Activated CD8-positive, alpha-beta T cell treated with anti-CD3 and anti-CD28 coated beads for 36 hours (primary cell): ENCODE data around the gene PPIL6. TPM values are rescaled to one million over a fixed set of nuclear protein-coding genes. Genes with fewer than 3 reads are reported as not detected.
"Not testable (repeated sequence)": the region's sequence is repeated elsewhere in the genome, so short reads cannot be mapped to it uniquely, and the experiment has no call there.

Experiments used
- ATAC-seq: fragments of 200-7000 bp; cut with Tn5 transposase; one replicate; pipeline ENCODE4 v1.10.0; 2021; ENCODE audit warnings: mild to moderate bottlenecking, moderate library complexity
- CTCF ChIA-PET: fragments of 350-600 bp; sonication (Branson Sonifier 250); formaldehyde crosslinking; loops from one replicate; lab custom pipeline; 2021; ENCODE audit warnings: antibody characterized with exemption; lab: Charles Lee
- POLR2A ChIA-PET: fragments of 350-600 bp; sonication (Branson Sonifier 250); formaldehyde crosslinking; loops from one replicate; lab custom pipeline; 2021; ENCODE audit warnings: antibody characterized with exemption; lab: Charles Lee
- DNase-seq: peaks from one replicate; pipeline ENCODE4 v3.0.0-alpha.2; 2020
- H3K27ac Mint-ChIP-seq: one replicate; pipeline ENCODE4 v1.8.0; 2021; ENCODE audit warnings: mild to moderate bottlenecking, mixed read lengths
- H3K27me3 Mint-ChIP-seq: one replicate; pipeline ENCODE4 v1.8.0; 2021; ENCODE audit warnings: mixed read lengths
- H3K36me3 Mint-ChIP-seq: one replicate; pipeline ENCODE4 v1.8.0; 2021; ENCODE audit warnings: low read depth, mixed read lengths
- H3K4me1 Mint-ChIP-seq: one replicate; pipeline ENCODE4 v1.8.0; 2021; ENCODE audit warnings: low read depth, mixed read lengths
- H3K4me3 Mint-ChIP-seq: one replicate; pipeline ENCODE4 v1.8.0; 2021; ENCODE audit warnings: mild to moderate bottlenecking, moderate library complexity, mixed read lengths
- H3K9me3 Mint-ChIP-seq: one replicate; pipeline ENCODE4 v1.8.0; 2021; ENCODE audit warnings: mixed read lengths
- intact Hi-C: fragments of 100-400 bp; cut with micrococcal nuclease; formaldehyde crosslinking; loops from one replicate; pipeline ENCODE4 v1.10.0; 2022
- total RNA-seq, 2 experiments: library from RNA; stranded (reverse); gene quantifications; one replicate each; pipeline ENCODE4 v1.2.3, GENCODE V29; 2021
- TF ChIP-seq, protein P1 (sequence below): fragments of 200-600 bp; IDR thresholded peaks from one replicate; pipeline ENCODE4 v1.8.0; 2022; ENCODE audit warnings: antibody characterized with exemption, mild to moderate bottlenecking

Gene PPIL6
- total RNA-seq, 2 experiments from 2014 or later = 0.27 to 0.38 TPM

DNA sequence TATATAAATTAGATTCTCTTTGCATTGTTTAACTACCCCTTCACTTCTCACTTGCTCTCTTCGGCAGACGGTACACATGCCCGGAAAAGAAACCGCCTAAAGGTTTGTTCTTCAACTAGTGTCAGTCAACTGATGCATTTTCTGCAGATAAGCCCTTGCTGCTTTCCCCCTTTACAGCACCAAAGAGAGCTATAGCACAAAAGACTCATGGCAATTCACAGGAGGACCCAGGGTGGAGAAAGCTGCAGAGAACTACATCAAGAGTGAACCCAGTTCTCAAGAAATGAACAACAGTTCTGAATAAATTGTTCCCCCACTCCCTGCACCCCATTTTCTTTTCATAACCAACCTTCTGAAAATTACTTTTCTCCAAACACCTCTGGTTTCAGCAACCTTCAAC lies 67.1 kb downstream of the PPIL6 start:
- Mint-ChIP-seq H3K9me3 (no peaks in the 10 kb centered on the region), H3K4me1 (peaks cover 67% of the 10 kb centered on the region), H3K36me3 (peaks cover 72% of the 10 kb centered on the region), H3K27ac (peak overlapping the region; percentile 86), H3K4me3 (peak overlapping the region; percentile 24), H3K27me3 (no peaks in the 10 kb centered on the region)
- intact Hi-C loops = no loop called here
- TF ChIP-seq, protein P1, sequence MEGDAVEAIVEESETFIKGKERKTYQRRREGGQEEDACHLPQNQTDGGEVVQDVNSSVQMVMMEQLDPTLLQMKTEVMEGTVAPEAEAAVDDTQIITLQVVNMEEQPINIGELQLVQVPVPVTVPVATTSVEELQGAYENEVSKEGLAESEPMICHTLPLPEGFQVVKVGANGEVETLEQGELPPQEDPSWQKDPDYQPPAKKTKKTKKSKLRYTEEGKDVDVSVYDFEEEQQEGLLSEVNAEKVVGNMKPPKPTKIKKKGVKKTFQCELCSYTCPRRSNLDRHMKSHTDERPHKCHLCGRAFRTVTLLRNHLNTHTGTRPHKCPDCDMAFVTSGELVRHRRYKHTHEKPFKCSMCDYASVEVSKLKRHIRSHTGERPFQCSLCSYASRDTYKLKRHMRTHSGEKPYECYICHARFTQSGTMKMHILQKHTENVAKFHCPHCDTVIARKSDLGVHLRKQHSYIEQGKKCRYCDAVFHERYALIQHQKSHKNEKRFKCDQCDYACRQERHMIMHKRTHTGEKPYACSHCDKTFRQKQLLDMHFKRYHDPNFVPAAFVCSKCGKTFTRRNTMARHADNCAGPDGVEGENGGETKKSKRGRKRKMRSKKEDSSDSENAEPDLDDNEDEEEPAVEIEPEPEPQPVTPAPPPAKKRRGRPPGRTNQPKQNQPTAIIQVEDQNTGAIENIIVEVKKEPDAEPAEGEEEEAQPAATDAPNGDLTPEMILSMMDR = no peak
- ChIA-PET POLR2A (interaction anchor here (0.9 to 3.4 kb wide), 9 partner anchors 10 to 317 kb away, joined by 3 to 64 read pairs (median 3); partner anchors contain the start of genes CD164, CEP57L1, MICAL1 and SESN1), CTCF (interaction anchor here (1.1 to 3.3 kb wide), 4 partner anchors 10 to 186 kb away, joined by 3 to 18 read pairs (median 6); no protein-coding TSS in a partner anchor)
- peak; percentile 38 for ATAC-seq
- DNase-seq = peak; percentile 22

DNA sequence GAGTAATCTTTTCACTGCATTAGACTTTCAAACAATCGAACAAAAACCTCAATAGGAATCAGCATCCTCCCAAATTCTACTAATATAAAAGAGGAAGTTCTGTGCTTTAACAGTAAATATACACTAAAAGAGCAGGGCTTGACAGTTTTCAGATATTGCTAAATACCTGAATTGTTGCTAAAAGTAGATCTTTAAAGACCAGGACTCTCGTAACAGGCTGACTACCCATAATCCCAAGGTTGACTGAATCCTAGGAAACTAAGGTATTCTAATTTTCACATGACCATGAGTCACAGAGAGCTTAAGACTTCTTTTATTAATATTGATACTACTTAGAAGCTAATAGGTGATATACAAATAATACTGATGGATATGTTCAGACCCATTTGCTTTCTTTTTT lies 68.3 kb downstream of the PPIL6 start:
- ChIA-PET POLR2A (interaction anchor here (1.6 to 3.4 kb wide), 5 partner anchors 10 to 84 kb away, joined by 3 to 64 read pairs (median 8); partner anchors contain the start of genes CD164 and MICAL1), CTCF (interaction anchor here (0.7 to 3.3 kb wide), 2 partner anchors 11 to 184 kb away, joined by 3 to 18 read pairs; no protein-coding TSS in a partner anchor)
- DNase-seq (no peak), ATAC-seq (no peak)
- H3K4me3 Mint-ChIP-seq = no peak overlapping the region
- peaks cover 65% of the 10 kb centered on the region for H3K36me3 Mint-ChIP-seq
- no peaks in the 10 kb centered on the region for H3K9me3 Mint-ChIP-seq
- peaks cover 59% of the 10 kb centered on the region for H3K4me1 Mint-ChIP-seq
- intact Hi-C loops = no loop called here
- H3K27me3 Mint-ChIP-seq = no peaks in the 10 kb centered on the region
- TF ChIP-seq, protein P1 = no peak
- peak overlapping the region; percentile 63 for H3K27ac Mint-ChIP-seq

DNA sequence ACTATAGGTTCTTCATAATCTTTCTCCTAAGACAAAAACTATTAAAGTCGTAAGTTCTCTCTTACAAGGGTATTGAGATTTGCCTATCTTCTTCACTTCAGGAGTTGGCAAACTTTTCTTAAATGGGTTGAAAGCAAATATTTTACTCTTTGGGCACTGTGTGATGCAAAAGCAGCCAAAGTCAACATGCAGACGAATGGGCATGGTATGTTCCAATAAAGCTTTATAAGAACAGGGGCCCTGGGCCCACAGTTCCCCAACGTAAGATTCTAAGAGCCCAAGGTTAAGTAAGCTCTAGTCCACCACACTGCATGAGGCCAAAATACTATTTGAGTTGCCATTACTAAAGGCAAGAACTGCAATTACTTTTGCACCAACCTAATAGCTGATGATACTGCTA lies 69.6 kb downstream of the PPIL6 start:
- TF ChIP-seq, protein P1 = no peak
- H3K27me3 Mint-ChIP-seq = no peaks in the 10 kb centered on the region
- no peak overlapping the region for H3K4me3 Mint-ChIP-seq
- intact Hi-C loops = no loop called here
- ChIA-PET CTCF (interaction anchor here (1.2 to 2.1 kb wide), 4 partner anchors 8 to 183 kb away, joined by 3 to 8 read pairs (median 5); partner anchors contain the start of gene CD164), POLR2A (interaction anchor here (0.6 to 2.1 kb wide), 7 partner anchors 8 to 260 kb away, joined by 3 to 13 read pairs (median 3); partner anchors contain the start of gene CD164)
- no peaks in the 10 kb centered on the region for H3K9me3 Mint-ChIP-seq
- DNase-seq = no peak
- peak overlapping the region; percentile 48 for H3K27ac Mint-ChIP-seq
- H3K4me1 Mint-ChIP-seq = peaks cover 55% of the 10 kb centered on the region
- no peak for ATAC-seq
- H3K36me3 Mint-ChIP-seq = peaks cover 63% of the 10 kb centered on the region

DNA sequence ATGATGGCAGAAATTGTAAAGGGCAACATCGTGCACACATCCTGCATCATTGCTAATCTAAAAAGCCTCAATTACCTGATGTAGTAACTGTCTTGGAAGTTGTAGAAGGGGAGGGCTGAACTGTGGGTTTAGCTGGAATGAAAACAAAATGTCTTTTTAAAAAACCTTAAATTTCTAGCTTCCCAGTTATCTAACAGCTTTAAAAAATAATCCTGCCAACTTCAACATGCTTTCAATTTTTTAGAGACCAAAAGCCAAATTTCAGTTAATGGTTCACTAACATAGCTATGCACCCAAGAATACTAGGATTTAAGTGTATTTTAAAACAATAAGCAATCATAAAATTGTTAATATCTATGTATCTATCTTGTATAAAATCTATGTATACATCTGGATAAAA lies 70.1 kb downstream of the PPIL6 start:
- H3K27me3 Mint-ChIP-seq = no peaks in the 10 kb centered on the region
- CTCF ChIA-PET = interaction anchor here (1.0 to 2.1 kb wide), 5 partner anchors 9 to 182 kb away, joined by 3 to 8 read pairs (median 3); partner anchors contain the start of gene CD164
- H3K4me3 Mint-ChIP-seq = no peak overlapping the region
- ATAC-seq = no peak
- intact Hi-C loops = no loop called here
- peaks cover 63% of the 10 kb centered on the region for H3K36me3 Mint-ChIP-seq
- POLR2A ChIA-PET = interaction anchor here (0.6 to 2.1 kb wide), 8 partner anchors 8 to 259 kb away, joined by 3 to 13 read pairs (median 3); partner anchors contain the start of gene CD164
- H3K9me3 Mint-ChIP-seq = no peaks in the 10 kb centered on the region
- DNase-seq = no peak
- peak overlapping the region; percentile 36 for H3K27ac Mint-ChIP-seq
- H3K4me1 Mint-ChIP-seq = peaks cover 55% of the 10 kb centered on the region
- TF ChIP-seq, protein P1 = no peak

DNA sequence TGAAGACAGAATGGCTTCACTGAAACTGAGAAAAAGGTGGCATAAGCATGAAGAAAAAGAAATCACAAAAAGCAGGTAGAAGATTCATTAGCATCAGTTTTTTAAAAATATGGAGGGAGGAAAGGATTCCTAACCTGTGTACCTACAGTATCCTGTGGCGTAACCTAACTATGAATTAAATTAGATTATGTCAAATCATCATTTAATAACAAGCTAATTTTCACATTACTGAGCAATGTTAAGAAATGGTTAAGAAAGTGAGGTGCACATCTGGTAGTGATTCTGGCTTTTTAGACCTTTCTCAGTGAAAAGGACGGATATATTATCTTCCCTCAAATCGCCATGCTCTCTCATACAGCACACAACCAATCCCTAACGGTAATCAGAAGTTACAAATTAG lies 70.7 kb downstream of the PPIL6 start:
- TF ChIP-seq, protein P1 = no peak
- Mint-ChIP-seq H3K27ac (peak overlapping the region; percentile 36), H3K4me1 (peaks cover 49% of the 10 kb centered on the region), H3K9me3 (no peaks in the 10 kb centered on the region), H3K27me3 (no peaks in the 10 kb centered on the region), H3K4me3 (no peak overlapping the region), H3K36me3 (peaks cover 62% of the 10 kb centered on the region)
- ChIA-PET CTCF (interaction anchor here (1.0 to 2.1 kb wide), 5 partner anchors 8 to 182 kb away, joined by 3 to 8 read pairs (median 3); partner anchors contain the start of gene CD164), POLR2A (interaction anchor here (0.6 to 2.1 kb wide), 4 partner anchors 10 to 94 kb away, joined by 3 to 13 read pairs (median 4); partner anchors contain the start of gene CD164)
- intact Hi-C loops = no loop called here
- DNase-seq (no peak), ATAC-seq (no peak)

DNA sequence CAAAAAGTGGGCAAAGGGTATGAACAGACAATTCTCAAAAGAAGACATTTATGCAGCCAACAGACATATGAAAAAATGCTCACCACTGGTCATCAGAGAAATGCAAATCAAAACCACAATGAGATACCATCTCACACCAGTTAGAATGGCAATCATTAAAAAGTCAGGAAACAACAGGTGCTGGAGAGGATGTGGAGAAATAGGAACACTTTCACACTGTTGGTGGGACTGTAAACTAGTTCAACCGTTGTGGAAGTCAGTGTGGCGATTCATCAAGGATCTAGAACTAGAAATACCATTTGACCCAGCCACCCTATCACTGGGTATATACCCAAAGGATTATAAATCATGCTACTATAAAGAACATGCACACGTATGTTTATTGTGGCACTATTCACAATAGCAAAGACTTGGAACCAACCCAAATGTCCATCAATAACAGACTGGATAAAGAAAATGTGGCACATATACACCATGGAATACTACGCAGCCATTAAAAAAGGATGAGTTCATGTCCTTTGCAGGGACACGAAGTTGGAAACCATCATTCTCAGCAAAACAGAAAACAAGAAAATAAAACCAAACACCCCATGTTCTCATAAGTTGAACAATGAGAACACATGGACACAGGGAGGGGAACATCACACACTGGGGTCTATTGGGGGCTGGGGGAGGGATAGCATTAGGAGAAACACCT lies 75.9 kb downstream of the PPIL6 start:
- H3K27ac Mint-ChIP-seq = peak overlapping the region; percentile 49

More for the DNA sequence above, 75.9 kb downstream of the PPIL6 start:
- POLR2A ChIA-PET = interaction anchor here (1.3 kb wide), 1 partner anchor 17 kb away, joined by 3 read pairs; no protein-coding TSS in a partner anchor
- H3K4me1 Mint-ChIP-seq = peaks cover 14% of the 10 kb centered on the region
- H3K9me3 Mint-ChIP-seq, CTCF ChIA-PET, intact Hi-C loops, ATAC-seq, DNase-seq, H3K4me3 Mint-ChIP-seq, H3K27me3 Mint-ChIP-seq: not testable (repeated sequence)
- peaks cover 68% of the 10 kb centered on the region for H3K36me3 Mint-ChIP-seq
